SK-N-MC (cell line): ENCODE measurements around the gene PACSIN2.

Experiments used
- DNase-seq: peaks from one replicate; pipeline ENCODE4 v3.0.0-alpha.2; 2011; ENCODE audit warnings: low read depth, low spot score
- H3K27ac ChIP-seq: fragments of 200-600 bp; sonication (generic); 2 replicates; pipeline ENCODE4 v1.5.1; 2016; ENCODE audit warnings: mixed run types
- H3K36me3 ChIP-seq: fragments of 200-600 bp; sonication (generic); 2 replicates; pipeline ENCODE4 v1.6.1; 2017; ENCODE audit warnings: antibody characterized with exemption, low read length, mixed read lengths; ENCODE audit not compliant: insufficient read depth
- H3K4me3 ChIP-seq: fragments of 200-600 bp; sonication (generic); 2 replicates; pipeline ENCODE4 v1.5.1; 2016
- H3K9ac ChIP-seq: fragments of 200-600 bp; sonication (generic); 2 replicates; pipeline ENCODE4 v1.8.0; 2017; ENCODE audit warnings: mixed run types, mixed read lengths; ENCODE audit not compliant: insufficient read length
- H3K9me3 ChIP-seq: fragments of 200-600 bp; sonication (generic); 2 replicates; pipeline ENCODE4 v1.6.1; 2017; ENCODE audit warnings: low read depth, mild to moderate bottlenecking, antibody characterized with exemption, low read length, moderate library complexity, mixed read lengths
- EZH2 ChIP-seq: fragments of 200-600 bp; sonication (generic); IDR thresholded peaks from one replicate; pipeline ENCODE4 v1.6.1; 2017; ENCODE audit warnings: antibody characterized with exemption
- FOXP2 ChIP-seq: optimal IDR thresholded peaks from 2 replicates; pipeline ENCODE3; 2011; ENCODE audit warnings: mild to moderate bottlenecking, moderate library complexity; ENCODE audit not compliant: insufficient read depth; ENCODE audit errors: extremely low read length, control extremely low read depth
- POLR2AphosphoS5 ChIP-seq: IDR thresholded peaks from 2 replicates; pipeline ENCODE4 v1.6.1; 2012; ENCODE audit warnings: mild to moderate bottlenecking, low read depth, low read length, borderline replicate concordance

The PACSIN2 gene

GRCh38 chr22:43006753-43007152 is 8.2 kb downstream of the PACSIN2 start:
- TF ChIP-seq FOXP2 (no peak), EZH2 (no peak), POLR2AphosphoS5 (no peak)

GRCh38 chr22:43006016-43006505 is 8.9 kb downstream of the PACSIN2 start:
- Histone ChIP-seq H3K4me3 (no peak overlapping the region), H3K9ac (no peak overlapping the region), H3K27ac (no peak overlapping the region), H3K36me3 (no peaks in the 10 kb centered on the region), H3K9me3 (no peaks in the 10 kb centered on the region)
- no peak for DNase-seq
- TF ChIP-seq POLR2AphosphoS5 (no peak), FOXP2 (no peak), EZH2 (no peak)

More at GRCh38 chr22:43006753-43007152, 8.2 kb downstream of the PACSIN2 start:
- no peak for DNase-seq
- Histone ChIP-seq H3K9ac (no peak overlapping the region), H3K9me3 (no peaks in the 10 kb centered on the region), H3K27ac (no peak overlapping the region), H3K4me3 (no peak overlapping the region), H3K36me3 (no peaks in the 10 kb centered on the region)

GRCh38 chr22:43005106-43005505 is 9.8 kb downstream of the PACSIN2 start:
- Histone ChIP-seq H3K9me3 (no peaks in the 10 kb centered on the region), H3K9ac (no peak overlapping the region), H3K4me3 (no peak overlapping the region), H3K27ac (no peak overlapping the region), H3K36me3 (no peaks in the 10 kb centered on the region)
- no peak for TF ChIP-seq POLR2AphosphoS5
- TF ChIP-seq EZH2, result no peak
- no peak for TF ChIP-seq FOXP2
- no peak for DNase-seq

GRCh38 chr22:43004362-43005035 is 10.4 kb downstream of the PACSIN2 start:
- DNase-seq, result no peak
- TF ChIP-seq FOXP2 (no peak), POLR2AphosphoS5 (no peak)

GRCh38 chr22:43002202-43002586 is 12.8 kb downstream of the PACSIN2 start:
- Histone ChIP-seq H3K36me3 (no peaks in the 10 kb centered on the region), H3K9ac (no peak overlapping the region), H3K9me3 (no peaks in the 10 kb centered on the region), H3K4me3 (no peak overlapping the region), H3K27ac (no peak overlapping the region)
- TF ChIP-seq POLR2AphosphoS5, result no peak
- no peak for TF ChIP-seq FOXP2
- TF ChIP-seq EZH2, result no peak
- no peak for DNase-seq

More at GRCh38 chr22:43004362-43005035, 10.4 kb downstream of the PACSIN2 start:
- H3K27ac ChIP-seq, result no peak overlapping the region; the same call in 1 of the 2 replicates
- peak overlapping the region; percentile 9; the same call in 1 of the 2 replicates for H3K4me3 ChIP-seq
- H3K9me3 ChIP-seq, result no peaks in the 10 kb centered on the region
- no peak overlapping the region for H3K9ac ChIP-seq
- no peaks in the 10 kb centered on the region for H3K36me3 ChIP-seq

- TF ChIP-seq FOXP2 (no peak), EZH2 (no peak), POLR2AphosphoS5 (no peak)
- no peak overlapping the region for H3K4me3 ChIP-seq
- no peaks in the 10 kb centered on the region for H3K36me3 ChIP-seq
- no peak for DNase-seq
- no peaks in the 10 kb centered on the region for H3K9me3 ChIP-seq
- no peak overlapping the region for H3K27ac ChIP-seq
- H3K9ac ChIP-seq, result no peak overlapping the region
Observed at GRCh38 chr22:43001271-43002201, 13.4 kb downstream of the PACSIN2 start.

GRCh38 chr22:43000441-43001175 is 14.3 kb downstream of the PACSIN2 start:
- H3K36me3 ChIP-seq, result no peaks in the 10 kb centered on the region
- H3K27ac ChIP-seq, result no peak overlapping the region; the same call in 1 of the 2 replicates
- no peak for TF ChIP-seq EZH2
- no peak for TF ChIP-seq FOXP2
- TF ChIP-seq POLR2AphosphoS5, result no peak
- H3K9me3 ChIP-seq, result no peaks in the 10 kb centered on the region
- no peak overlapping the region for H3K9ac ChIP-seq
- H3K4me3 ChIP-seq, result no peak overlapping the region
- DNase-seq, result no peak

GRCh38 chr22:42997582-42998090 is 17.3 kb downstream of the PACSIN2 start:
- TF ChIP-seq EZH2 (no peak), POLR2AphosphoS5 (no peak), FOXP2 (no peak)
- Histone ChIP-seq H3K27ac (no peak overlapping the region), H3K4me3 (no peak overlapping the region), H3K9ac (no peak overlapping the region), H3K9me3 (no peaks in the 10 kb centered on the region), H3K36me3 (peaks cover 1% of the 10 kb centered on the region; the same call in 1 of the 2 replicates)
- DNase-seq, result no peak
